Measurements from ENCODE around the gene TMEM150B.

- TF ChIP-seq GATA3 (IDR thresholded peaks at IDR 0.05; ENCODE audit: low read depth, low read length), result no peak
- no peak for TF ChIP-seq GATA2 (IDR thresholded peaks at IDR 0.05; ENCODE audit: low read depth, low read length)
Observed at GRCh38 chr19:55319785-55320184, 5.4 kb downstream of the TMEM150B start.
